ENCODE measurements around the gene ERBB4. TPM values are rescaled to one million over a fixed set of nuclear protein-coding genes. Genes with fewer than 3 reads are reported as not detected.

The ERBB4 gene
- total RNA-seq, 1 experiment from 2014 or later, result 0.04 TPM

- Histone ChIP-seq H3K79me2 (ENCODE audit: insufficient read depth, low read length) (no peaks in the 10 kb centered on the region), H2AK5ac (ENCODE audit: insufficient read length, low read length) (no peak overlapping the region), H3K9me3 (ENCODE audit: control insufficient read depth, low read depth, low read length) (no peaks in the 10 kb centered on the region), H2BK20ac (ENCODE audit: low read depth, low read length, poor library complexity, severe bottlenecking) (no peak overlapping the region), H4K20me1 (ENCODE audit: control insufficient read depth, insufficient read depth, insufficient read length) (no peaks in the 10 kb centered on the region), H3K23ac (ENCODE audit: insufficient read length, low read depth, low read length) (no peak overlapping the region), H4K91ac (ENCODE audit: insufficient read length, low read depth, low read length) (no peak overlapping the region), H3K27me3 (ENCODE audit: insufficient read depth, low read length) (no peaks in the 10 kb centered on the region), H2AFZ (ENCODE audit: low read length) (no peak overlapping the region), H3K4me1 (ENCODE audit: insufficient read depth, low read length) (no peaks in the 10 kb centered on the region), H4K8ac (replicated peaks; ENCODE audit: insufficient read length, low read depth, low read length) (no peak overlapping the region), H3K18ac (ENCODE audit: insufficient read length, low read depth, low read length) (no peak overlapping the region), H2BK12ac (ENCODE audit: insufficient read length, low read depth, low read length) (no peak overlapping the region), H3T11ph (ENCODE audit: low read length) (no peak overlapping the region), H3K27ac (ENCODE audit: insufficient read length, low read depth, low read length) (no peak overlapping the region), H4K5ac (ENCODE audit: insufficient read length, low read depth, low read length) (no peak overlapping the region), H3K4me2 (ENCODE audit: insufficient read depth, insufficient read length, low read length) (no peak overlapping the region), H2BK120ac (ENCODE audit: low read depth, low read length, poor library complexity, severe bottlenecking) (no peak overlapping the region), H3K9ac (ENCODE audit: extremely low read depth, insufficient read length, low read length) (no peak overlapping the region), H2BK15ac (ENCODE audit: low read depth, low read length) (no peak overlapping the region), H3K14ac (ENCODE audit: insufficient read depth, low read length) (no peak overlapping the region), H3K4ac (ENCODE audit: low read depth, low read length) (no peak overlapping the region), H3K56ac (ENCODE audit: insufficient read length, low read depth, low read length) (no peak overlapping the region), H3K79me1 (ENCODE audit: insufficient read depth, low read depth, low read length, poor library complexity, severe bottlenecking) (no peaks in the 10 kb centered on the region), H3K23me2 (ENCODE audit: insufficient read length, low read depth, low read length, poor library complexity, severe bottlenecking) (no peaks in the 10 kb centered on the region), H2BK5ac (ENCODE audit: insufficient read length, low read length) (no peak overlapping the region)
- no peak for DNase-seq
- Mint-ChIP-seq H3K27ac (no peak overlapping the region), H3K9me3 (peaks cover 27 to 29% of the 10 kb centered on the region in 2 experiments), H3K36me3 (ENCODE audit: insufficient read depth in 1 of 3, low read depth in 3 of 3) (peaks cover 12 to 31% (median 13%) of the 10 kb centered on the region in 3 experiments), H3K4me3 (no peak overlapping the region), H3K27me3 (ENCODE audit: low read depth) (no peaks in the 10 kb centered on the region), H3K4me1 (peaks cover 0 to 9% of the 10 kb centered on the region in 2 experiments; a peak in 3 of 4 replicates)
- TF ChIP-seq CTCF (conservative IDR thresholded peaks at IDR 0.05), result no peak
- WGBS (ENCODE audit: extremely low coverage, insufficient read length, low lambda C conversion rate), result no CpG with 5 or more reads among the region's 3 CpGs
Measured at GRCh38 chr2:212173756-212174510, 364.7 kb downstream of the ERBB4 start.

All from H9 (cell line).